C4-2B (cell line): ENCODE data around the gene RAB11FIP4.

Experiments used
- H3K27ac ChIP-seq: fragments of 450-650 bp; 2 replicates; pipeline ENCODE4 v1.5.1; 2017
- CTCF ChIP-seq: fragments of 450-650 bp; conservative IDR thresholded peaks from 2 replicates; pipeline ENCODE4 v1.5.1; 2017; ENCODE audit warnings: mild to moderate bottlenecking
- ZFX ChIP-seq: fragments of 450-650 bp; IDR thresholded peaks from 2 replicates; pipeline ENCODE4 v1.6.1; 2017

The RAB11FIP4 gene

DNA sequence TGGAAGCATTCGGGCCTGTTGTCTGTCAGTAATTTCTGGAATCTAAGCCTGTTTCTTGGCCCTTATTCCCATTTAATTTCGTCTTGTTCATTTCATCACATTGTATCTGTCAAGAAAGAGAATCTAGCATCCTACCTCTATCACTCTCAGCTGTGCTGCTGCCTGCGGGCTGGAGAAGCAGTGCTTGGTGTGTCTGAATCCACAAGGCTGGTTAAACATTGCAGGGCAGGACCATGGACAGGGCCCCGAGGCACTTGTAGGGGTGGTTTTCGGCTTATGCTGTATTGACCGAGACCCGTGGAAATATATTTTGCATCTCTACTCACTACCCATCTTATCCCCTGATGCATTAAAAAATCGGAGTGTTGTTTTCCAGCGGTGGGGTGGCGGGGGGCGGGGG, 3.1 kb downstream of the RAB11FIP4 start:
- no peak overlapping the region for H3K27ac ChIP-seq
- TF ChIP-seq ZFX (no peak), CTCF (no peak)

DNA sequence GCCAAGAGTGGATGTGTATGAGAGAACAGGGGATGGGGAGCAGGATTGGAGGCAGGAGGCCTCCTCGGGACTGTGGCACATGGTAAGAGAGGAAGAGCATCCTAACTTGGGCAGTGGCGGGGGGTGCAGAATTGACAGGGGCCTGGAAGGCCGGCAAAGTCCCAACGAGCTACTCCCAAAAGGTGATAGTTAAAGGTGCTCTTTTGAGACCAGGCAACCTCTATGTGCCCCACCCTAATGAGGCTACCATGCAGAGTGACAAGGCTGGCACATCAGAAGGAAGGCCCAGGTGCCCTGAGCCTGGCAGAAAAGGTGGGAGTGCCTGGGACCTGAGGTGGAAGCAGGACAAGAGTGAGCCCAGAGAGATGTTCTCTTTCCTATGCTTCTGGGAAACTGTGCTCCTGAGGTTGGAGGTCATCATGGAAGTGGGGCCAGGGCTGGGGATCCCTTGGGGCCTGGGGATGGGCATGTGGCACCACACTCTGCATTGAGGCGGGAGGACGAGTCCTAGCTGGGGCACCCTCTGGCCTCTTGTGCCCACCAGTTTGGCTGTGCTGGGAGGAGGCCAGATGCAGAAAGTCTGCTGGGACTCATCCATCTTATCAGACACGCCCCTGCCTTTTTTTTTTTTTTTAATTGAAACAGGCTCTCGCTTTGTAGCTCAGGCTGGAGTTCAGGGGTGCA, 5.9 kb downstream of the RAB11FIP4 start:
- no peak overlapping the region for H3K27ac ChIP-seq
- no peak for TF ChIP-seq CTCF
- no peak for TF ChIP-seq ZFX

- TF ChIP-seq ZFX, result no peak
- no peak overlapping the region for H3K27ac ChIP-seq
Observed at GRCh38 chr17:31398381-31399311, 7.2 kb downstream of the RAB11FIP4 start.

DNA sequence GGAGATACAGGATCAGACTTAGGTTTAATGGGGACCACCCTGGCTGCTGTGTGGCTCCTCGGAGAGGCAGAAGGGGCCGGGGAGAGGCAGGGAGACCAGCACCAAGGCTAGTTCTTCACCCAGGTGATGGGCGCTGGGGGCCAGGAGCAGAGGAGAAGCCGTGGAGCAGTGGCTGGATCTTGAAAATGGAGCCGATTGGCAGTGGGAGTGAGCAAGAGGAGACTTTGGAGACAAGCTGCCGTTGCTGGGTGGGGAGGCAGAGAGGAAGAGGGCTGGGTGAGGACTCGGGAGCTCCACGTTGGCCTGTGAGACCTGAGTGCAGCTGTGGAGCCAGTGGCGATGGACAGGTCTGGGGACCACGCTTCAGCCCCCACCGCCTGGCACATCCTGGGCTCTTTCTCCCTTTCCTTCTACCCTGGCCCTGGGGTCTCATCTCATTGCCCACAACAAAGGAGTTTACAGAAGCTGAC, 9.0 kb downstream of the RAB11FIP4 start:
- H3K27ac ChIP-seq, result no peak overlapping the region
- TF ChIP-seq ZFX (no peak), CTCF (no peak)

- TF ChIP-seq ZFX (no peak), CTCF (no peak)
- no peak overlapping the region for H3K27ac ChIP-seq
Observed at GRCh38 chr17:31401456-31402254, 10.2 kb downstream of the RAB11FIP4 start.

DNA sequence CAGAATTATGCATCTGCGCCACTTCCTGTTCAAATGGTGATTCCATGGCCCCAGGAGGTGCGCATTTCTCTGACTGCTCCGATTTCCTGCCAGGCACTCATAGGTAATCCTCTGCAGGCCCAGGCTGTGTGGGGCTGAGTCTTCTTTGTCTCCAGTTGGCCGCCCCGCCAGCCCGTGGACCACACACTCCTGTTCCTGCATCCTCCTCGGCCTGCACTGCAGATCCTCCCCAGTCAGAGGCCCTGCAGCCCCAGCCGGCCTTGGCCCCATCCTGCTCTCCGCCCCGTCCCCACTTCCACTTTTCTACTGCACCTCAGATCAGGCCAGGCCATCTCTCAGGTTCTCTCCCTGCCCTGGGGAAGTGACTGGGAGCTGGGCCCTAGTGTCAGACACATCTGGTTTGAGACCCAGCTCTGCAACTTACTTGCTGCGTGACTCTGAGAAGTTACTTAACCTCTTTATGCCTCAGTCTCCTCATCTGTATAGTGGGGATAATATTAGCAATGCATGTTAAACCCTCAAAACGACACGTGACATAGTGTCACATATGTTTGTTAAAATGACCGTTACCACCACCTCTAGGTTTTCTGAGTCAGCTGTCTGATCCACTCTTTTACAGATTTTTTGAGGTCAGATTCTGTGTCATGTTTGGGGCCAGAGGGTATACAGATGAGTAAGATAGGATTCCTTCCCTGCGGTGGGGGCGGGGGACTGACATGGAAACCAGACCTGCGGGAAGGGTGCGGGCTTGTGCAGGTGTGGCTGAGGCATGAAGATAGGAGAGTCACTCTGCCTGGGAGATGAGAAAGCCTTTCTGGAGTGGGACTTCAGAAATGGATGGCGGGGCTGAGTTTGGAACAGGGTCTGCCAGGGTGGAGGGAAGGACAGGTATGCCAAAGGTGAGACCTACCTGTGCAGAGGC, 12.8 kb downstream of the RAB11FIP4 start:
- TF ChIP-seq CTCF, result no peak
- no peak for TF ChIP-seq ZFX
- no peak overlapping the region for H3K27ac ChIP-seq
